NAMALWA (cell line): ENCODE measurements around the gene BRSK2.

Experiments
- DNase-seq: peaks from one replicate; pipeline ENCODE4 v3.0.0-alpha.2; 2015; ENCODE audit warnings: low spot score

The BRSK2 gene

GRCh38 chr11:1377231-1377780 is 12.4 kb upstream of the BRSK2 start:
- no peak for DNase-seq

- no peak for DNase-seq
Measured at GRCh38 chr11:1381793-1382425, 7.8 kb upstream of the BRSK2 start.

- no peak for DNase-seq
Measured at GRCh38 chr11:1382429-1382828, 7.3 kb upstream of the BRSK2 start.

- no peak for DNase-seq
Measured at GRCh38 chr11:1382831-1383607, 6.7 kb upstream of the BRSK2 start.

- no peak for DNase-seq
Measured at GRCh38 chr11:1384199-1384970, 5.3 kb upstream of the BRSK2 start.

- DNase-seq, result no peak
Measured at GRCh38 chr11:1387521-1387920, 2.2 kb upstream of the BRSK2 start.

GRCh38 chr11:1387961-1388762 is 1.6 kb upstream of the BRSK2 start:
- DNase-seq, result no peak

- DNase-seq, result no peak
Measured at GRCh38 chr11:1388763-1389102, 1.0 kb upstream of the BRSK2 start.

GRCh38 chr11:1389103-1389931 is 417 bp upstream of the BRSK2 start:
- no peak for DNase-seq

- no peak for DNase-seq
Measured at GRCh38 chr11:1390569-1391164, 933 bp downstream of the BRSK2 start.

GRCh38 chr11:1391165-1392075 is 1.7 kb downstream of the BRSK2 start:
- no peak for DNase-seq

- DNase-seq, result no peak
Measured at GRCh38 chr11:1392111-1392510, 2.4 kb downstream of the BRSK2 start.

- DNase-seq, result no peak
Measured at GRCh38 chr11:1392561-1392960, 2.8 kb downstream of the BRSK2 start.

- DNase-seq, result no peak
Measured at GRCh38 chr11:1393038-1393710, 3.4 kb downstream of the BRSK2 start.

GRCh38 chr11:1394936-1395772 is 5.4 kb downstream of the BRSK2 start:
- no peak for DNase-seq

GRCh38 chr11:1395773-1396374 is 6.1 kb downstream of the BRSK2 start:
- DNase-seq, result no peak

GRCh38 chr11:1396375-1396841 is 6.7 kb downstream of the BRSK2 start:
- no peak for DNase-seq
